ENCODE measurements around the gene AIDA.
"Not testable (repeated sequence)": the region's sequence is repeated elsewhere in the genome, so short reads cannot be mapped to it uniquely, and the experiment has no call there.

DNA sequence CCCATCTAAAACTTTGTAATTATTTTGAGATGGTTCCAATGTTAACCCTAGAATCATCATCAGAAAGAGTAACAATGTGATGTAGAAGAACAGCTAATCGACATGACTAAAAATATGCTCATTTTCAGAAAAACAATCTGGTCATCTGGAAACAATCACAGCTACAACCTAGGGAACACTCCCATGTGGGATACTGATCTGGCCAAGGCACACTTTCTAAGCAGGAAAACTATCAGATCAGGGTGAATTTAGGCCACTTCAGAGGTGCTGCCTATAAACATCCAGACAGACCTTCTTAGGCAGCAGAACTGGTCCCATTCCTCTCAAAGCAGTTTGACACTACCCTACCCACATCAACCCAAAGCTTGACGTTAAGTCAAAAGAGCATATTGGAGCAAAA lies 43.2 kb downstream of the AIDA start:
- not testable (repeated sequence) for TF ChIP-seq CTCF (conservative IDR thresholded peaks at IDR 0.05; ENCODE audit: low read depth, low read length); EZH2 (IDR thresholded peaks at IDR 0.05; ENCODE audit: borderline replicate concordance, low read depth, low read length, poor library complexity, severe bottlenecking)
